Stimulated activated CD4-positive, alpha-beta T cell treated with anti-CD3 and anti-CD28 coated beads, TNF-alpha, amount 100 ng/mL, for 24 hours (primary cell): ENCODE data around the gene GPRC6A.
"Not testable (repeated sequence)": the region's sequence is repeated elsewhere in the genome, so short reads cannot be mapped to it uniquely, and the experiment has no call there.

ENCODE experiments used
- DNase-seq, 3 experiments: peaks; one replicate each; pipeline ENCODE4 v3.0.0-alpha.2; 2020; ENCODE audit warnings: low read depth in 3 of 3

The GPRC6A gene, protein sequence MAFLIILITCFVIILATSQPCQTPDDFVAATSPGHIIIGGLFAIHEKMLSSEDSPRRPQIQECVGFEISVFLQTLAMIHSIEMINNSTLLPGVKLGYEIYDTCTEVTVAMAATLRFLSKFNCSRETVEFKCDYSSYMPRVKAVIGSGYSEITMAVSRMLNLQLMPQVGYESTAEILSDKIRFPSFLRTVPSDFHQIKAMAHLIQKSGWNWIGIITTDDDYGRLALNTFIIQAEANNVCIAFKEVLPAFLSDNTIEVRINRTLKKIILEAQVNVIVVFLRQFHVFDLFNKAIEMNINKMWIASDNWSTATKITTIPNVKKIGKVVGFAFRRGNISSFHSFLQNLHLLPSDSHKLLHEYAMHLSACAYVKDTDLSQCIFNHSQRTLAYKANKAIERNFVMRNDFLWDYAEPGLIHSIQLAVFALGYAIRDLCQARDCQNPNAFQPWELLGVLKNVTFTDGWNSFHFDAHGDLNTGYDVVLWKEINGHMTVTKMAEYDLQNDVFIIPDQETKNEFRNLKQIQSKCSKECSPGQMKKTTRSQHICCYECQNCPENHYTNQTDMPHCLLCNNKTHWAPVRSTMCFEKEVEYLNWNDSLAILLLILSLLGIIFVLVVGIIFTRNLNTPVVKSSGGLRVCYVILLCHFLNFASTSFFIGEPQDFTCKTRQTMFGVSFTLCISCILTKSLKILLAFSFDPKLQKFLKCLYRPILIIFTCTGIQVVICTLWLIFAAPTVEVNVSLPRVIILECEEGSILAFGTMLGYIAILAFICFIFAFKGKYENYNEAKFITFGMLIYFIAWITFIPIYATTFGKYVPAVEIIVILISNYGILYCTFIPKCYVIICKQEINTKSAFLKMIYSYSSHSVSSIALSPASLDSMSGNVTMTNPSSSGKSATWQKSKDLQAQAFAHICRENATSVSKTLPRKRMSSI

DNA sequence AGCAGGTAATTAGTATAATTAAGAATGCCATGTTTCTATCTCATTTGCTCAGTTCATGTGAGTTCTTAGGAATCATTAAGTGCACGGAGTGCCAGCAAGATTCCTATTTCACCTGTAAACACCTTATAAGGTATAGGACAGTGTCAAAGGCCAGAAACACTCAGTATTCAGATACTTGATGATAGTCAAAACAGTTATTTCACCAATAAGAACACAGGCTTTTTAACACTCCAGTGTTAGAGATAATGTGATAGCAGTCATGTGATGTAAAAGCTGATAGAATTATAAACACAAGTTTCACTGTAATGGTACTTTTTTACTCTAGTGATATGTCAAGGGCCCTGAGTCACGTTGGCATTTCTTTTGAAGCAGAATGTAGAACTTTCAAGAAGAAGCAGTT, at the start of gene GPRC6A:
Gene GPRC6A, minus strand, starts transcription at position 101 of the 400 bp plus-strand sequence. Its CDS starts 70 bp downstream, at position 31.
- DNase-seq = no peak

DNA sequence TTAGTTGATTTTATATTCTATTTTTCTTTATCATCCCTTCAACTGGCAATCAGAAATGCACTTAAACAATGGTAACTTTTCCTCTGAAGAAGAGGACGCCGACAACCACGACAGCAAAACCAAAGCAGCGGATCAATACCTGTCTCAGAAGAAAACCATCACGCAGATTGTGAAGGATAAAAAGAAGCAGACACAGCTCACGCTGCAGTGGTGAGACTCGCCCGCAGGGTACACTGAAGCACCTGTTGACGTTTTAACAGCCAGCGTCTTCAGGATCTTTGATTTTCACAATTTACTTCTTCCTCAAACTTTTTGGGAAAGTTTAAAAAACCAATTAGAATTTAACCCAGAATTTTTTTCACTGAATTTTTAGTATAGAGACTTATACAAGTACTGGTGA, 48.9 kb upstream of the GPRC6A start:
- DNase-seq = no peak

DNA sequence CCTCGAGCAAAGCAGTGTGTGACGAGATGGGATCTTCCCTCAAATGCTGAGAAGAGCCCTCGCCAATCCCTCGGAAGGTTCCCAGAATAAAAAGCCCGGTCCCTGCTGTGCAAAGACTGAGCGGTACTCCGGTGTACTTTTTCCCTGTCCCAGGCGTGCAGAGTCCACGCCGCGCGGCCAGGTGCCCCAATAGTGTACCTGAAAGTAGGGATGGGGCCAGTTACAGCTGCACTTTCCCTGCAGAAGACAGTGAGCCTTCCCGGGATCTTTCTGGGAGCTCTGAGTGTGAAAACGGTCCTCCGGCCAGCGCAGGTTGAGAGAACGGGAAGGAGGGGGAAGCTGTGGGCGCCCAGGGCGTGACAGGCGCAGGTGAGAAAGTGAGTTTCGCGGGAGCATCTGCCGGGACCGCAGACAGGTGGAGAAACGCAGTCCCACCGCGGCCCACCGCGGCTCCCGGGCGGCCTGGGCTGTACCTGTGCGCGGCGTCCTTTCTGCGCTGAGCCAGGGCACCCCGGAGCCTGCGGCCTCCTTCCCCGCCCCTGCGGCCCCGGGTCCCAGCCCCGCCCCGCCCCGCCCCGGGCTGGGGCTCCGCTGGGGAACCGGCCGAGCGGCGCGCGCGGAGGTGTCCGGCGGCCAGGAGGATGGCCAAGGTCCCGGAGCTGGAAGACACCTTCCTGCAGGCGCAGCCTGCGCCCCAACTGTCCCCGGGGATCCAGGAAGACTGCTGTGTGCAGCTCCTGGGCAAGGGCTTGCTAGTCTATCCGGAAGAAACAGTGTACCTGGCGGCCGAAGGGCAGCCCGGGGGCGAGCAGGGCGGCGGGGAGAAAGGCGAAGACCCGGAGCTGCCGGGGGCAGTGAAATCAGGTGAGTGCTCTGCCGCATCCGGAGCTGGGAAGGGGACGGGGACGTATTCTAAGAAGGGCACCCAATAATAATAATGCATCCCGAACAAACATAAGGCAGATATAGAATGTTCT, 48.0 kb upstream of the GPRC6A start, which contains the start of gene RFX6:
Gene RFX6, plus strand, starts transcription at position 608 of the 977 bp plus-strand sequence. Its CDS starts 34 bp downstream, at position 642.
- DNase-seq = no peak

DNA sequence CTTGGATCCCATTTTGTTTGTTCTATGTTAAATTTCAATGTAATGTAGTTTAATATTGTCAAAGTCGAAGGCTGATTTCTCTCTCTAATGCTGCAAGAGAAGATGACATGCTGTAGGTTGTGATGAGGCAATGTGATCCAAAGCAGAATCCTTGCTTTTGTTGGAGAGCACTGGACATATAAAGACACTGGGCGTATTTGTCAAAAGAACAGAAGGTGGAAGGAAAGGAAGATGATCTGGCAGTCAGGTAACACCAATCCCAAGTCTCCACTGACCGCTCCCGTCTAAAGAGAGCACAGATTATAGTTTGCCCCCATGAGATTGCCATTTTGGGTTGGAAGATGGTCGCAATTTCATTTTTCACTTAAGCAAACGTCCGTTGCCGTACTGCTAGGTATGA, 47.2 kb upstream of the GPRC6A start:
- no peak for DNase-seq

DNA sequence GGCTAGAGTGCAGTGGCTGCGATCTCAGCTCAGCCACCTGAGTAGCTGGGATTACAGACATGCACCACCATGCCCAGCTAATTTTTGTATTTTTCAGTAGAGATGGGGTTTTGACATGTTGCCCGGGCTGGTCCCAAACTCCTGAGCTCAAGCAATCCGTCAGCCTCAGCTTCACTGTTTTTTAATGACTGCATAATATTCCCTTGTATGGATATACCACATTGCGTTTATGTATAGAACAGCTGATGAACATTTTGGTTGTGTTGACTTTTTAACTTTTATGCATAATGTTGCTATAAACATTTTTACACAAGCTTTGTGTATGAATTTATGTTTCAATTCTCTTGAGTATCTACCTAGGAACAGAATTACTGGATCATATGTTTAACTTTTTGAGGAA, 43.9 kb upstream of the GPRC6A start:
- no peak for DNase-seq

DNA sequence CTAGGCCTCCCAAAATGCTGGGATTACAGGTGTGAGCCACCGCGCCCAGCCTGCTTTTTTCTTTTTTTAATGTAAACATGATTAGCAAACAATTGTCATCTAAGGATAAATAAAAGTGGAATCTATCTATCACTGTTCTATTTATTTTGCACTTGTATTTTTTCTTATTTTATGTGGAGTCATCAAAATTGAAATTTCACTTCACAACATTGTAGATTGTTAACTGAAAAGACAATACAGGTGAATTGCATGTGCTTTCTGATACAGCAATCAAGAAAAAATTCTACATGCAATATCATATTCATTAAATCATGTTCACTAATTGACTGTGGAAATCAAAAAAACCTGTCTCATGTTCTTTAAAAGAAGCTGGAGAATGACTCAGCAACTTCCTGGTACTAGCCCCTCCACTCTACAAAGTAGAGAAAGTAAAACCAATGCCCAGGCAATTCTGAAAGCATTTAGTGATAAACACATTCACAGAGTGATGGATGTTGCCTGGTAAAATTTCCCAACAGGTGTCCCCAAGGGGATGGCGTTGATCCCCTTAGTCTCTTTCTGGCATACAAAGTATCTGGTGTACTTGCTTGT, 37.5 kb upstream of the GPRC6A start:
- no peak for DNase-seq

DNA sequence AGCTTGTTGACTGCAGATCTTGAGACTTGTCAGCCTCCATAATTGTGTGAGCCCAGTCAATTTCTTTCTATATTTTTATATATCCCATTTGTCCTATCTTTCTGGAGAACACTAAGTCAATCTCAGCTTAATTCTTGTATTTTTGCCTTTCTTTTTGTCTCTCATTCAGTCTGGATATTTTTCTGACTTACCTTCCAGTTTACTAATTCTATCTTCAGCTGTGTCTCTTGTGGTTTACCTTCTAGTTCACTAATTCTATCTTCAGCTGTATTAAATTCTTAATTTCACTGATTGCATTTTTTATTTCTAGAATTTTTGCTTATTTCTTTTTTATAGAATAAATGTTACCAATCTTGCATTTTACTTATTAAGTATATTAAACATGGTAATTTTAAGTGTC, 30.4 kb upstream of the GPRC6A start:
- DNase-seq = no peak

DNA sequence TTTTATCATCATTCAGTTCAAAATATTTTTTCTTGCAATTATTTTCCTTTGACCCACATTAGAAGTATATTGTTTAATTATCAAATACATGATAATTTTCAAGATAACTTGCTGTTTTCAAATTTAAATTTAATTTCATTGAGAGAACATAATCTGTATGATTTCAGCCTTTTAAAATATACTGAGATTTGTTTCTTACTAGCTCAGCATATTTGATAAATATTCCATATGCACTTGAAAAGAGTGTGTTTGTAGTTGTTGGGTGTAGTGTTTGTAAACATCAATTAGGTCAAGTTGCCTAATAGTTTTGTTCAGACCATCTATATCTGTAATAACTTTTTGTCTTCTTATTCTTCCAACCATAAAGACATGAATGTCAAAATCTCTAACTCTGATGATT, 29.2 kb upstream of the GPRC6A start:
- DNase-seq = no peak

DNA sequence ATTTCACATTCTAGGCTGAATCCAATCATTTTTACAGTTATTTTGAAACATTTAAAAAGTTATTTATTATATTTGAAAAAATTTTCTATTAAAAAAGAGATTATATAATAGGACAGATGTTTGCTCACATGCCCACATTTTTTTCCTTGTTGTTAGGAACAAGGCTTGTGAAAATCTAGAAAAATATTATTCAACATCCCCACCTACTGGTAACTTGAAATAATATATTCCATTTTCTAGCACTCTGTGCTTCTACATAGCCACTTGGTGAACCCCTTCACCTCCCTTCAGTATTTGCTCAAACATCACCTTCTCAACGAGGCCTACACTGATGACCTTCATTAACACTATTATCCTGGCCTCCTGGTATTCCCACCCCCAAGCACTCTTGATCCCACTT, 18.3 kb upstream of the GPRC6A start:
- DNase-seq = no peak

DNA sequence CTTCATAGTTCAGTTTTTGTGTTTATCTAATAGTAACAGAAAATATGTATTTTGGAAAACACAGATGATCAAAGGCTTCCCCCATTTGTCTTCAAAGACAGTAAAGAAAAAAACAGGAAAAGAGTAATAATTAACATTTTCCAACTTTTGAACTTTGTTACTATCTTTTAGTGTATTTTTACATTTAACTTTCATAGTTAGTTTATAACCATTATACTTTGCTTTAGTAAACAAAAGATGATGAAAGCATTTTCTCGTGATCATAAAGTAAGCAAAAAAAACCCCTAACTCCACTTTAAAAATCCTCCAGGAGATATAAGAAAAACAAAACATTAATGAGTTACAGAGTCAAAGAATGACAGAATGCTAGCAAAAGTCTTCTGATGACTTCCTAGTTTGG, 13.6 kb upstream of the GPRC6A start:
- DNase-seq = no peak

DNA sequence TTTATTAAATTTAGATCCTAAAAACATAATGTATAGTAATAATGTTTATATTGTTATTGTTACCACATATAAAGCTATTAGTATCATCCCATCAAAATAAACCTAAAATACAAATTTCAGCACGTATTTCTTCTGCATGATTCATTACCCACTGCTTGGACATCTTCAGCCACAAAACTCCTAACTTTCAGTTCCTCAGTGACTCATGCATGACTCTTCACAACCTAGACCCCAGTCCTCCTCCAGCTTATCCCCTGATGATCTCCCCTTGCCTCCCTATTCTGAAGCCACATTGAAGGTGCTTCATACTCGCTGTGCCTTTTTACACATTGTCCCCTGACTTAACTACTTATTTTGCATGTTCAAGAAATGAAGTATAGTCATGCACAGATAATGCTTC, 11.2 kb upstream of the GPRC6A start:
- DNase-seq = no peak

DNA sequence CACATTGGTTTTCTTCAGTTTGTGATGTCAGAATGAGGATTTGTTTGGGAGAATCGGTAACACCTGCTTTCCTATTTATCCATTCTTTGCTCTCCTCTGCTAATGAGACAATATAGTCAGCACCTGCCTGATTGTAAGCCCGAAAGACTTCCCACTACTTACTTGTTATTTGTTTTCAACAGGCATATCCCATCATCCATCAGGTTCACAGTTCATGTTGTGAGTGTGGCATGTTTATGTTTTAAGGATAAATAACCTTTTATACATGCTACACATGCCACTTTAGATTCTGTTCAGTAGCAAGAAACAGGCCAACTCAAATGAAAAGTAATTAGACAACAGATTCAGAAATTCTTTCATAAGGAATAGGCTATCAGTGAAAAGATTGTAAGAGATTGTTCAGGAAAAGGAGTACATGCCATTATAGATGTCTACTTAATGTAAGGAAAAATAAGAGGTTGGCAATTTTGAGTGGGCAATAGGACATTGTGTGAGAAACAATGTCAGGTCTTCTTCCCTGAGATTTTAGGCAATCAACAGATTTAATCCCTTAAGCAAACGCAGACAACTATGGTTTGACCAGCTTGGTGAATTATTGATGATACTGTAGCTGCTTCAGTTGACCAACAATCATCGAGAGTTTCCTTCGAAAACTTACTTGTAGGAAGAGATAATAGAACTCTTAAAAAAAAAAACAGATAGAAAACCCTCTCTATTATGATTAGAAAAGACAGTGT, 7.9 kb upstream of the GPRC6A start:
- no peak for DNase-seq

DNA sequence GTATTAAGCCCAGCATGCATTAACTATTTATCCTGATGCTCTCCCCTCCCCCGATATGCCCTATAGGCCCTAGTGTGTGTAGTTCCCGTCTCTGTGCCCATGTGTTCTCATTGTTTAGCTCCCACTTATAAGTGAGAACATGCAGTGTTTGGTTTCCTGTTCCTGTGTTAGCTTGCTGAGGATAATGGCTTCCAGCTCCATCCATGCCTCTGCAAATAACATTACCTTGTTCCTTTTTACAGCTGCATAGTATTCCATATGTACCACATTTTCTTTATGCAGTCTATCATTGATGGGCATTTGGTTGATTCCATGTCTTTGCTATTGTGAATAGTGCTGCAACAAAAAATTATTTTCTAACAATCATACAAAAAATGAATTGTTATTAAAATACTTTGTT, 5.6 kb upstream of the GPRC6A start:
- DNase-seq = not testable (repeated sequence)

DNA sequence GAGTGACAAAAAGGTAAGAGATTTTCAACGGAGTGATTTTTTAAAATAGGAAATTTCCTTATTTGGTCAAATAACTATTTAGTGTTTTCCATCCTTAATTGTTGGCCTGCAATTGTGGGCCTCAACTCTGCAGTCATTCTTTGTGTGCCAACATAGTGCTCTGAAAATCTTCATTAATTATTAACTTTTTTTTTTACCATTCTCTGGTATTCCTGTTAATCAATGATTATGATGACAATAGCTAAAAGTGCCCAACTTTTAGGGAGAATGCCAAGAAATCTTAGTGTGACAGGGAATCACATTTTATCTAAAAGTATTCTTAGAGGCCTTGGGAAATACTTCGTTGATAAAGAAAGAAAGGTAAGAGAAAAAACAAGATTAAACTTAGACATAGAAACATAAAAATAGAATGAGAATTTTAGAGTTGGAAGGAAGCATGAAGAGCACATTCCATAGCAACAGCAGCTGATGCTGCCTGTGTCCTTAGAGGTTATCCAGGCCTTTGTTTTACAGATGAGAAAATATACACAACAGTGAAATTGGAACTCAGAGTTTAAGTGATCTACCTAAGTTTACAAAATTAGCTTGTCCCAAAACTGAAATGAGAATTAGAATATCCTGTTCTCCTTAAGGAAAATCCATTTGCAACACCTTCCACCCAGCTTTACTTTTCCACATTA, 1.2 kb downstream of the GPRC6A start:
- no peak for DNase-seq

DNA sequence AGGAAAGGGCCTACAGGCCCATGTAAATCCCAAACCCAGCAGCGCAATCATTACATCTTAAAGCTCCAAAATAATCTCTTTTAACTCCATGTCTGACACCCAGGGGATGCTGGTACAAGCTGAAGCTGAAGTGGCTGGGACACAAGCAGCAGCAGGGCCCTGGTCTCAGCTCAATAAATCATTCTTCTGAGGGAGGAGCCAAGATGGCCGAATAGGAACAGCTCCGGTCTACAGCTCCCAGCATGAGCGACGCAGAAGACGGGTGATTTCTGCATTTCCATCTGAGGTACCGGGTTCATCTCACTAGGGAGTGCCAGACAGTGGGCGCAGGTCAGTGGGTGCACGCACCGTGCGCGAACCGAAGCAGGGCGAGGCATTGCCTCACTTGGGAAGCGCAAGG, 12.5 kb downstream of the GPRC6A start:
- DNase-seq = not testable (repeated sequence)

DNA sequence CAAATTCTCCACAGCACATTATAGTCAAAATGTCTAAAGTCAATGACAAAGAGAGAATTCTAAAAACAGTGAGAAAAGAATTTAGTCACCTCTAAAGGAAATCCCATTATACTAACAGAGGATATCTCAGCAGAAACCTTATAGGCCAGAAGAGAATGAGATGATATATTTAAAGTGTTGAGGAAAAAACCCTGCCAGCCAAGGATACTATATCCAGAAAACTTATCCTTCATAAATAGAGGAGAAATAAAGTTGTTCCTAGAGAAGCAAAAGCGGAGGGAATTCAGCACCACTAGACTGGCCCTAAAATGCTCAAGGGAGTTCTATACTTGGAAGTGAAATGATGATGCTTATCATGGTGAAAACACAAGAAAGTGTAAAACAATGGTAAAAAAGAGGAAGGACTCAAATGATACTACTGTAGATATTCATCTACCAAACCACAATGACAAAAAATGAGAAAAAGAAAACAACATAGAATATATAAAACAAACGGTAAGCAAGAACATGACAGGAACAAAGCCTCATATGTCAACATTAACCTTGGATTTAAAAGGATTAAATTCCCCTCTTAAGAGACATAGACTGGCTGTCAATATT, 16.7 kb downstream of the GPRC6A start:
- no peak for DNase-seq

DNA sequence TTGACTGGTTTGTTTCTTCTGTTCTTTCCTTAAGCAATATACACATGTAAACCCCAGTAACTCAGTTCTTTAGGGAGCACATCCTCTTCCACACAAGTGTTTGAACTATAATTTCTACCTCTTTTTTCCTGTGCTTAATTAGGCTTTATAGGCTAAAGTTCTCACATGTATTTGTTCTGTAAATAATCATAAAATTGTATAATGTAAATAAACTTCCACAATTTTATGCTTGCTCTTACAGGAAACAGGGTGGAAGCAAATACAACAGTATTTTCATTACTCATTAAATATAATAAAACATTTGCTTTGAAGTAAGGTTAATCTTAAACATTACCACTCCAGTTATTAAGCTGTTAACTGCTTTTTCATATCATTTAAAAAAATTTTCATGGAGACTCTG, 26.9 kb downstream of the GPRC6A start:
- DNase-seq = no peak

DNA sequence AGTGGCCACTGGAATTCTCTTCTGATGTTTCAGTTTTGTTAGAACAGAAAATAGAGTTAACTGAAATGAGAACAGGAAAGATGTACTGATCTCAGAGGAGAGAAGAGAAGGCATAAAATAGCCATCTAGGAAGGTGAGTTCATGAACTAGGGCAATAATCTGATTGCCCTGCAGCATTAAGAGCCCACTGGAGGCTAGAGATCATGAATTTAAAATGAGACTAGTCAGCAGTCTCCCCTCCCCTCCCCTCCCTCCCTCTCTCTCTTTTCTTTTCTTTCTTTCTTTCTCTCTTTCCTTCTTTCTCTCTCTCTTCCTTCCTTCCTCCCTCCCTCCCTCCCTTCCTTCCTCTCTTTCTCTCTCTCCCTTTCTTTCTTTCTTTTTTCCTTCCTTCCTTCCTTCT, 28.9 kb downstream of the GPRC6A start:
- no peak for DNase-seq

DNA sequence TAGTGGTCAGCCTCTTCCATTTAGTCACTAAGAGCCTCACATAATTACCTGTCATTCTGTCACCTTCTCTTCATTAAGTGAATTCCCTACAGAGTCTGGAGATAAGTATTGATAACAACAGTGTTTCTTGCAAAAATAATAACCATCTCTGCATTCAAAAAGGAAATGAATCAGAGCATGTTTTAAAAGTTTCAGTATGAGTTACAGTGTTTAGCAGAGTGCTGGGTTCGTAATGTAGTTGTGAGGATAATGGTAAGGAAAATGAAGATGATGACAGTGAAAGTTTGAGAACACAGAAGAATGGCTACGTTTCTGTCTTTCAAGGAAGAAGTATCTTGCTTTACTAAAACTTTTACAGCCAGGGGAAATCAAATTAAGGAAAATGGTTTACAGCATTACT, 31.3 kb downstream of the GPRC6A start:
- DNase-seq = no peak
